ENCODE results near the gene ZC3H12A. TPM values are rescaled to one million over a fixed set of nuclear protein-coding genes. Genes with fewer than 3 reads are reported as not detected.

ZC3H12A gene
- total RNA-seq, 4 donors from 2014 or later: 5.8 to 41.9 (median 28.8) TPM

- intact Hi-C loops (cut with DNase I; ENCODE audit: low total_unique reads) (loop anchor here (10.0 kb wide), 2 partner anchors 734 to 864 kb away; no protein-coding TSS in a partner anchor), in situ Hi-C loops (cut with MboI; ENCODE audit: low pct_ligation_motif_present in 1 of 4, low pct_unique_long_range_greater_than_20kb in 1 of 4, low sequenced_read_pairs in 3 of 4) (loop anchor here in 3 of 4 donors (10.0 to 25.0 kb wide), 5 partner anchors 223 to 854 kb away; no protein-coding TSS in a partner anchor)
- Histone ChIP-seq H3K27me3 (peaks cover 32% of the 10 kb centered on the region), H3K36me3 (no peaks in the 10 kb centered on the region), H3K27ac (no peak overlapping the region), H3K4me1 (no peaks in the 10 kb centered on the region), H3K4me3 (no peak overlapping the region), H3K9me3 (no peaks in the 10 kb centered on the region)
- 55% methylated on average over 4 of the region's 4 CpGs; no CpG with 5 or more reads in 1 of the 2 donors for WGBS, 2 donors (ENCODE audit: low coverage in 1 of 2)
- TF ChIP-seq CTCF (IDR thresholded peaks at IDR 0.05) (no peak), POLR2AphosphoS5 (IDR thresholded peaks at IDR 0.05) (no peak), EP300 (IDR thresholded peaks at IDR 0.05; ENCODE audit: low read depth) (no peak), POLR2A (IDR thresholded peaks at IDR 0.05) (no peak)
- DNase-seq: no peak
These were observed 35.5 kb upstream of the ZC3H12A start for GRCh38 chr1:37438869-37439343.

- intact Hi-C loops (cut with DNase I; ENCODE audit: low total_unique reads): loop anchor here (10.0 kb wide), 2 partner anchors 735 to 865 kb away; no protein-coding TSS in a partner anchor
- H3K27me3 ChIP-seq: peaks cover 29% of the 10 kb centered on the region
- H3K36me3 ChIP-seq: no peaks in the 10 kb centered on the region
- DNase-seq: no peak
- in situ Hi-C loops (cut with MboI; ENCODE audit: low pct_ligation_motif_present in 1 of 4, low pct_unique_long_range_greater_than_20kb in 1 of 4, low sequenced_read_pairs in 3 of 4): loop anchor here in 3 of 4 donors (10.0 to 25.0 kb wide), 5 partner anchors 223 to 855 kb away; no protein-coding TSS in a partner anchor
- H3K9me3 ChIP-seq: no peaks in the 10 kb centered on the region
- H3K4me1 ChIP-seq: no peaks in the 10 kb centered on the region
- TF ChIP-seq POLR2AphosphoS5 (IDR thresholded peaks at IDR 0.05) (no peak), CTCF (IDR thresholded peaks at IDR 0.05) (no peak), POLR2A (IDR thresholded peaks at IDR 0.05) (no peak), EP300 (IDR thresholded peaks at IDR 0.05; ENCODE audit: low read depth) (no peak)
- WGBS, 2 donors (ENCODE audit: low coverage in 1 of 2): 40% methylated on average over 2 of the region's 2 CpGs; no CpG with 5 or more reads in 1 of the 2 donors
- H3K4me3 ChIP-seq: no peak overlapping the region
- H3K27ac ChIP-seq: no peak overlapping the region
These were observed 34.9 kb upstream of the ZC3H12A start for GRCh38 chr1:37439349-37439995.

- intact Hi-C loops (cut with DNase I; ENCODE audit: low total_unique reads): no loop called here
- DNase-seq: no peak
- no peaks in the 10 kb centered on the region for H3K36me3 ChIP-seq
- H3K4me1 ChIP-seq: no peaks in the 10 kb centered on the region
- H3K27me3 ChIP-seq: peaks cover 24% of the 10 kb centered on the region
- TF ChIP-seq EP300 (IDR thresholded peaks at IDR 0.05; ENCODE audit: low read depth): no peak
- no peak for TF ChIP-seq POLR2A (IDR thresholded peaks at IDR 0.05)
- TF ChIP-seq CTCF (IDR thresholded peaks at IDR 0.05): no peak
- no peak overlapping the region for H3K27ac ChIP-seq
- no peak overlapping the region for H3K4me3 ChIP-seq
- WGBS, 2 donors (ENCODE audit: low coverage in 1 of 2): 84 to 93% methylated on average over 7 to 10 of the region's 10 CpGs
- in situ Hi-C loops (cut with MboI; ENCODE audit: low pct_ligation_motif_present in 1 of 4, low pct_unique_long_range_greater_than_20kb in 1 of 4, low sequenced_read_pairs in 3 of 4): loop anchor here in 2 of 4 donors (25.0 kb wide), 3 partner anchors 221 to 854 kb away; no protein-coding TSS in a partner anchor
- H3K9me3 ChIP-seq: no peaks in the 10 kb centered on the region
These were observed 32.9 kb upstream of the ZC3H12A start for GRCh38 chr1:37441490-37441889.

- intact Hi-C loops (cut with DNase I; ENCODE audit: low total_unique reads) (no loop called here), in situ Hi-C loops (cut with MboI; ENCODE audit: low pct_ligation_motif_present in 1 of 4, low pct_unique_long_range_greater_than_20kb in 1 of 4, low sequenced_read_pairs in 3 of 4) (loop anchor here in 2 of 4 donors (25.0 kb wide), 3 partner anchors 220 to 855 kb away; no protein-coding TSS in a partner anchor)
- Histone ChIP-seq H3K9me3 (no peaks in the 10 kb centered on the region), H3K4me3 (no peak overlapping the region), H3K27me3 (peaks cover 24% of the 10 kb centered on the region), H3K36me3 (no peaks in the 10 kb centered on the region), H3K4me1 (no peaks in the 10 kb centered on the region), H3K27ac (no peak overlapping the region)
- DNase-seq: no peak
- 70 to 87% methylated on average over 3 to 4 of the region's 4 CpGs for WGBS, 2 donors (ENCODE audit: low coverage in 1 of 2)
- TF ChIP-seq EP300 (IDR thresholded peaks at IDR 0.05; ENCODE audit: low read depth) (no peak), POLR2A (IDR thresholded peaks at IDR 0.05) (no peak), POLR2AphosphoS5 (IDR thresholded peaks at IDR 0.05) (no peak), CTCF (IDR thresholded peaks at IDR 0.05) (no peak)
These were observed 32.2 kb upstream of the ZC3H12A start for GRCh38 chr1:37442139-37442538.

Data from transverse colon (tissue), 4 donors.